ENCODE measurements around the gene CCDC192.
"Not testable (repeated sequence)": the region's sequence is repeated elsewhere in the genome, so short reads cannot be mapped to it uniquely, and the experiment has no call there.

CCDC192 gene

DNA sequence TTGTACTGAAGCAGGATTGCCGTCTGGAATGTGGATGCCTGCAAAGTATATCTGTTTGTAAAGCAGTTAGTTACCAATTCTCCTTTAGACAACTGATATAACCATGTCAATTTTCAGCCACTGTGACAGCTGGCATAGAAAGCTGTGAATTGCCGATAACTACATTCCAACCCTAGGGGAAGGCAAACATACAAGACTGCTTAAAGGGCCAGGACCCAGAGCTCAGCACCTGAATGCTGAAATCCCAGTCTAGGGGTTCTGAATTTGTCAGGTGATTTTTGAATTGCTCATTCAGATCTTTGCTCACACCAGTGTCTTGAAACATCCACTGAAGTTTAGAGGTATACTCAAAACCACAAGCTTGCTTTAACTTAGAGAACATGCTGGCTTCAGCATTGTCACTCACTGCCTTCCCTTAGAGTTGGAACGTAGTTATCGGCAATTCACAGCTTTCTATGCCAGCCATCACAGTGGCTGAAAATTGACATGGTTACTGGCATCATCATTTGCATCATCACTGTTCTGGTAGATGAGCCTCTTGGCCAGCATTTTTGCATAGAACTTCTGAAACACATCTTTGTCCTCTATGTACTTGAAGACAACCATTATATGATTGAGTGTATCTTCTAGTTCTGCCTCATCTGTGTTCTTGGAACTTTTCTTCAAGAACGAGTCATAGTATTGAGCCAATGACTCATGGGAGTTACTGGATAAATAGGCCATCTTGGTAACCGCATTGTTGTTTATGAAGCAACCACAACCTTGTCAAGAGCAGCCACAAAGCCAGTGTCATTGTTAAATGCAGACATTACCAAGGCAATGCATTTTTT, 82.1 kb downstream of the CCDC192 start:
- no peak overlapping the region for H3K4me3 ChIP-seq (ENCODE audit: low read length)
- TF ChIP-seq, protein P1, sequence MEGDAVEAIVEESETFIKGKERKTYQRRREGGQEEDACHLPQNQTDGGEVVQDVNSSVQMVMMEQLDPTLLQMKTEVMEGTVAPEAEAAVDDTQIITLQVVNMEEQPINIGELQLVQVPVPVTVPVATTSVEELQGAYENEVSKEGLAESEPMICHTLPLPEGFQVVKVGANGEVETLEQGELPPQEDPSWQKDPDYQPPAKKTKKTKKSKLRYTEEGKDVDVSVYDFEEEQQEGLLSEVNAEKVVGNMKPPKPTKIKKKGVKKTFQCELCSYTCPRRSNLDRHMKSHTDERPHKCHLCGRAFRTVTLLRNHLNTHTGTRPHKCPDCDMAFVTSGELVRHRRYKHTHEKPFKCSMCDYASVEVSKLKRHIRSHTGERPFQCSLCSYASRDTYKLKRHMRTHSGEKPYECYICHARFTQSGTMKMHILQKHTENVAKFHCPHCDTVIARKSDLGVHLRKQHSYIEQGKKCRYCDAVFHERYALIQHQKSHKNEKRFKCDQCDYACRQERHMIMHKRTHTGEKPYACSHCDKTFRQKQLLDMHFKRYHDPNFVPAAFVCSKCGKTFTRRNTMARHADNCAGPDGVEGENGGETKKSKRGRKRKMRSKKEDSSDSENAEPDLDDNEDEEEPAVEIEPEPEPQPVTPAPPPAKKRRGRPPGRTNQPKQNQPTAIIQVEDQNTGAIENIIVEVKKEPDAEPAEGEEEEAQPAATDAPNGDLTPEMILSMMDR (conservative IDR thresholded peaks at IDR 0.05; ENCODE audit: low read length): no peak
- peak; percentile 74 for DNase-seq (ENCODE audit: low read depth)

DNA sequence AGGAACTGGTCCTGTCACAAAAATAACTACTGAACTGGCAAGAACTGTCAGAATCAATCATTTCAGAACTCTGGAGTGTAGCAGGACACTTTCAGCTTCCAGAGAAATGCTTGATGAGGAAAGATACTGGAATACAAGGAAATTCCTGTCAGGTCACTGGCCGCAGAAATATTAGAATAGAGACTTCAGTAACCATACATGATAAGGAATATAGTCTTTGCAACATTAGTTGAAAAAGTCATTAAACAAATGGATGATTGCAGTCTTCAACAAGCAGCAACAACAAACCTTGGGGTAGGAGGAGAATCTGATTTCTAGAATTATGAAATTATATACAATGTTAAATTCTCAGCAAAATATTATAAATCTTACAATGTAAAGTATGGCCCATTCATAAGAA, 88.2 kb downstream of the CCDC192 start:
- H3K4me3 ChIP-seq (ENCODE audit: low read length): no peak overlapping the region
- TF ChIP-seq, protein P1 (conservative IDR thresholded peaks at IDR 0.05; ENCODE audit: low read length): no peak
- DNase-seq (ENCODE audit: low read depth): no peak

DNA sequence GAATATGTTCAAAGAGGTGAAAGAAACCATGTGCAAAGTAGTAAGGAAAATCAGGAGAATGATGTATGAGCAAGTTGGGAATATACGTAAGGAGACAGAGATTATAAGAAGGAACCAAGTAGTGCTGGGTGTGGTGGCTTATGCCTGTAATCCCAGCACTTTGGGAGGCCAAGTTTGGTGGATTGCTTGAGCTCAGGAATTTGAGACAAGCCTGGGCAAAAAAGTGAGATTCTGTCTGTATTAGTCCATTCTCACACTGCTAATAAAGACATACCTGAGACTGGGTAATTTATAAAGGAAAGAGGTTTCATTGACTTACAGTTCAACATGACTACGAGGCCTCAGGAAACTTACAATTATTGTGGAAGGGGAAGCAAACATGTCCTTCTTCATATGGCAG, 88.7 kb downstream of the CCDC192 start:
- DNase-seq (ENCODE audit: low read depth); H3K4me3 ChIP-seq (ENCODE audit: low read length): not testable (repeated sequence)

DNA sequence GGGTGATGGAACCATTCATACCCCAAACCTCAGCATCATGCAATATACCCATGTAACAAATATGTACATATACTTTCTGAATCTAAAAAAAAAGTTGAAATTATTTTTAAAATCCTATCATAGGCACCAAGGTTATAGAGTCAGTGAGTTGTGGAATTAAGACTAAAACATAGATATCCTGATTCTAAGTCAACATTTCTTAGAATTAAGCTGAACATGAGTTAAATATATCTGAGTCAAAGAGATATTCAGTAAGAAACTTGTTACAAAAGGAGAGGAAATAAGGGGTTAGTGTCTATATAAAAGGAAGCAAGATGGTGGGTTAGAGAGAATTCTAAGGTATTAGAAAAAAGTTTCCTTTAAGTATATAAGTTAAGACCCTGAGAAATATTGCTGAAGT, 89.9 kb downstream of the CCDC192 start:
- H3K4me3 ChIP-seq (ENCODE audit: low read length): no peak overlapping the region
- no peak for DNase-seq (ENCODE audit: low read depth)
- TF ChIP-seq, protein P1 (conservative IDR thresholded peaks at IDR 0.05; ENCODE audit: low read length): no peak

DNA sequence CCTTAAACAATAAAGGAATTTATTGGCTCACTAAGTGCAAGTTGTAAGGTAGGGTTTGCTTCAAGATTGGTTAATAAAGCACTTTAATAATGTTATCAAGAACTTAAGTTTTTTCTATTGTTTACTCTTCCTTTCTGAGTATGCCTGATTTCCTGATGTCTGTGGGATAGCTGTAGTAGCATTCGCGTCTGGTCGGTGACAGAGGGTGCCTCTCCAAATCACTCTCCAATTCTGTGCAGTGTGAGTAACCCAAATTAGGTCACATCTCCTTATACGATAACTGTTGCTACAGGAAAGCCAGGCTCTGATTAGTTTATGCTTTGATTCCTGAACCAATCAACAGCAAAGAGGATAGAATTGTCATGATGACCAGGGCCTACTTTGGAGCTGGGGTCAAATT, 90.7 kb downstream of the CCDC192 start:
- no peak for DNase-seq (ENCODE audit: low read depth)
- TF ChIP-seq, protein P1 (conservative IDR thresholded peaks at IDR 0.05; ENCODE audit: low read length): no peak
- no peak overlapping the region for H3K4me3 ChIP-seq (ENCODE audit: low read length)

DNA sequence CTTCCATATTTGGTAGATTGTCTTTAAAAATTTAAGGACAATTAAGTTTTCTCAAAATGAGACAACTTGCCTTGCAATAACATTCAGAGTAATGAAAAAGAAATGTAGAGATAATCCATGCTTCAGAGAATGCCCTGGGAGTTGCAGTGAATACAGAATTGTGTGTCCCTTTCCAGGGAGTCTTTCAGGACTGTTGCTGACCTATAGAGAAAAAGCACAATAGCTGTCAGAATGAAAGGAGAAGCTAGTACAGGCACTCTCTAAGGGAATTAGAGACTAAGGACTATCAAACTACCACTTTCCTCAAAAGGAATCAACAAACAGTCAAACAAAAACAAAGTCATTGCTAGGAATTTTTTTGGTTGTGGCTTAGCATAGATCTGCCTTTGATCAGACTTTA, 93.0 kb downstream of the CCDC192 start:
- no peak for DNase-seq (ENCODE audit: low read depth)
- no peak overlapping the region for H3K4me3 ChIP-seq (ENCODE audit: low read length)
- TF ChIP-seq, protein P1 (conservative IDR thresholded peaks at IDR 0.05; ENCODE audit: low read length): no peak

DNA sequence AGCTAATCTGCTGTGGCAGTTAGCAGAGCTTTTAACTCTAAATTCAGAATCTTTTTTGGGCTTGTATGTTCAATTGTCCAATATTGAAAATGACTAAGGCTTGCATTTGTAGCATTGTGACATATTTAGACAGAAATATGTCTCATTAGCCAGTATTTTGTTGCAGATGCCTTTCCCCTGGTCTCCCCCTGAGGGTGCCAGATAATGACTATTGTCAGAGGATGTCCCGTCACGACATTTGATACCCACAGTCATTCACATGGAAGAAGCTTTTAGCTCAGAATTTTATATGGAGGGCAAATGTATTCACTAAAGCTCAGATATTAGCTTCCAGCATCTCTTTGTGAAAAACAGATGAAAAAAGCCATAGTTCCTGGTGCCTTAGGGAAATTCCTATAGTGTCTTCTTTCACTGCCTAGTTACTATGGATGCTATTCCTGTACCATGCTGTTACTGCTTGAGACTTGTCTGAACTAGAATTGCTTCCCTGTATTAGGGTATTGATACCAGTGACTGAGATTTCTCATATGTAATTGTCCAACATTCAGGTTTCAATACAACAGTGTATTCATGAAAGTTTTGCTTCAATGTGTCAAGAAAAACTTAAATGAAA, 96.2 kb downstream of the CCDC192 start:
- H3K4me3 ChIP-seq (ENCODE audit: low read length): no peak overlapping the region
- no peak for DNase-seq (ENCODE audit: low read depth)
- TF ChIP-seq, protein P1 (conservative IDR thresholded peaks at IDR 0.05; ENCODE audit: low read length): no peak

All from AG10803 (cell line).